K562 (cell line): ENCODE results near the gene DNAH8. TPM values are rescaled to one million over a fixed set of nuclear protein-coding genes. Genes with fewer than 3 reads are reported as not detected.

Source experiments
- ATAC-seq: fragments of 200-7000 bp; cut with Tn5 transposase; 3 replicates; pipeline ENCODE4 v1.9.1; 2020; ENCODE audit warnings: moderate library complexity
- BruUV-seq: library from RNA; stranded (reverse); fragments of 400-500 nt; replicated peaks from 2 replicates; lab custom pipeline; 2021; lab: Mats Ljungman, UMichigan
- CTCF ChIA-PET: fragments of 300-600 bp; formaldehyde crosslinking; extraction: SDS; loops from one replicate; lab custom pipeline; 2021; ENCODE audit warnings: low intra/inter-chr PET ratio; lab: Yijun Ruan, JAX
- POLR2A ChIA-PET: fragments of 300-600, 350-650 bp; sonication (Branson Sonifier 250); formaldehyde crosslinking; extraction: SDS; loops from one replicate; lab custom pipeline; 2021; ENCODE audit warnings: antibody characterized with exemption, inconsistent platforms; lab: Yijun Ruan, JAX
- DNase-seq, 4 experiments: peaks; one replicate each; pipeline versions ENCODE4 v3.0.0 to v3.0.0-alpha.2; 2011 to 2018; ENCODE audit warnings: low spot score in 3 of 4, mixed read lengths in 3 of 4; ENCODE audit errors: extremely low read depth in 1 of 4
- FAIRE-seq: peaks from 2 replicates; lab custom pipeline; 2011; peaks lifted over from hg19 to GRCh38; lab: Jason Lieb, UNC
- H2AFZ ChIP-seq: 2 replicates; pipeline ENCODE4 v1.6.0; 2011; ENCODE audit warnings: low read depth, low read length, control low read depth, inconsistent platforms
- H3K27ac ChIP-seq: fragments of 200-600 bp; 3 replicates; pipeline ENCODE4 v1.8.0; 2011; ENCODE audit warnings: low read depth, mild to moderate bottlenecking, control low read depth, inconsistent platforms, low read length, moderate library complexity, mixed read lengths; ENCODE audit errors: extremely low read depth
- H3K27me3 ChIP-seq, 2 experiments: fragments of 300-600 bp in 1 of 2; 2 replicates in 1 of 2; 3 replicates in 1 of 2; pipeline versions ENCODE4 v1.6.0 to v1.8.0; 2011; ENCODE audit warnings: inconsistent platforms in 2 of 2, low read length in 2 of 2, mild to moderate bottlenecking in 1 of 2, mixed read lengths in 1 of 2, moderate library complexity in 1 of 2; ENCODE audit not compliant: control insufficient read depth in 2 of 2, insufficient read depth in 2 of 2
- H3K36me3 ChIP-seq: fragments of 300-600 bp; 3 replicates; pipeline ENCODE4 v1.8.0; 2011; ENCODE audit warnings: mild to moderate bottlenecking, low read length, inconsistent platforms; ENCODE audit not compliant: control insufficient read depth, insufficient read depth
- H3K4me1 ChIP-seq, 2 experiments: fragments of 200-600 bp in 1 of 2; replicated peaks in 1 of 2; 2 replicates in 1 of 2; 3 replicates in 1 of 2; pipeline versions ENCODE4 v1.5.1 to v1.8.0; 2011; ENCODE audit warnings: inconsistent platforms in 2 of 2, low read length in 2 of 2, mild to moderate bottlenecking in 1 of 2, mixed read lengths in 1 of 2, moderate library complexity in 1 of 2; ENCODE audit not compliant: control insufficient read depth in 2 of 2, insufficient read depth in 2 of 2
- H3K4me2 ChIP-seq: 2 replicates; pipeline ENCODE4 v1.6.1; 2011; ENCODE audit warnings: low read length, control low read depth, inconsistent platforms, mixed read lengths; ENCODE audit not compliant: insufficient read depth
- H3K4me3 ChIP-seq: fragments of 200-600 bp; sonication (generic), shearing (Covaris generic); 2 replicates; pipeline ENCODE4 v1.5.1; 2016; ENCODE audit warnings: control low read depth, inconsistent platforms
- H3K79me2 ChIP-seq: fragments of 200-600 bp; 3 replicates; pipeline ENCODE4 v1.8.0; 2011; ENCODE audit warnings: low read length, inconsistent platforms; ENCODE audit not compliant: control insufficient read depth, insufficient read depth
- H3K9ac ChIP-seq, 2 experiments: 2 replicates each; pipeline versions ENCODE4 v1.6.0 to v1.6.1; 2011; ENCODE audit warnings: low read depth in 2 of 2, low read length in 2 of 2, control low read depth in 1 of 2, inconsistent platforms in 1 of 2, mild to moderate bottlenecking in 1 of 2, mixed read lengths in 1 of 2; ENCODE audit not compliant: insufficient read depth in 1 of 2
- H3K9me1 ChIP-seq: one replicate; pipeline ENCODE4 v1.6.0; 2011; ENCODE audit warnings: inconsistent platforms, mild to moderate bottlenecking, low read length, moderate library complexity; ENCODE audit not compliant: control insufficient read depth, insufficient read depth
- H3K9me3 ChIP-seq: replicated peaks from 2 replicates; pipeline ENCODE4 v1.5.1; 2011; ENCODE audit warnings: low read depth, low read length, inconsistent platforms; ENCODE audit not compliant: control insufficient read depth, insufficient read depth
- H4K20me1 ChIP-seq: replicated peaks from 2 replicates; pipeline ENCODE4 v1.6.1; 2011; ENCODE audit warnings: low read length, inconsistent platforms, mixed read lengths; ENCODE audit not compliant: control insufficient read depth, insufficient read depth
- BCLAF1 ChIP-seq, 2 experiments: fragments of 450-650 bp in 1 of 2; IDR thresholded peaks; 2 replicates each; pipeline ENCODE4 v1.6.1; 2011 to 2017; ENCODE audit warnings: low read depth in 2 of 2, antibody characterized with exemption in 1 of 2, borderline replicate concordance in 1 of 2, low read length in 1 of 2, mild to moderate bottlenecking in 1 of 2, mixed read lengths in 1 of 2; ENCODE audit not compliant: control insufficient read depth in 1 of 2
- CC2D1A ChIP-seq: fragments of 450-650 bp; IDR thresholded peaks from 2 replicates; pipeline ENCODE4 v1.6.1; 2017; ENCODE audit warnings: mild to moderate bottlenecking
- DMBX1 ChIP-seq: fragments of 250-450 bp; sonication (Bioruptor Pico); IDR thresholded peaks from 2 replicates; pipeline ENCODE4 v1.8.0; 2022; ENCODE audit warnings: inconsistent platforms, mild to moderate bottlenecking, moderate library complexity, borderline replicate concordance
- E2F5 ChIP-seq: sonication (generic); formaldehyde crosslinking; IDR thresholded peaks from 2 replicates; pipeline ENCODE4 v1.8.0; 2022; ENCODE audit warnings: mild to moderate bottlenecking, missing genetic modification reagents
- ETV5 ChIP-seq: sonication (generic); formaldehyde crosslinking; IDR thresholded peaks from 2 replicates; pipeline ENCODE4 v1.4.0; 2020; ENCODE audit warnings: low read depth, mild to moderate bottlenecking, missing genetic modification reagents
- FUS ChIP-seq: fragments of 200-400 bp; formaldehyde crosslinking; optimal IDR thresholded peaks from 2 replicates; pipeline ENCODE3; 2017; ENCODE audit warnings: low read depth, low read length
- HDAC6 ChIP-seq: IDR thresholded peaks from 2 replicates; pipeline ENCODE4 v1.6.1; 2012; ENCODE audit warnings: low read depth, mild to moderate bottlenecking, control low read depth, inconsistent platforms, low read length, moderate library complexity
- HNRNPL ChIP-seq: fragments of 200-400 bp; formaldehyde crosslinking; IDR thresholded peaks from 2 replicates; pipeline ENCODE4 v1.6.1; 2017; ENCODE audit warnings: low read depth, mild to moderate bottlenecking, low read length
- KLF13 ChIP-seq: fragments of 450-650 bp; IDR thresholded peaks from 2 replicates; pipeline ENCODE4 v1.6.1; 2016; ENCODE audit warnings: missing genetic modification characterization, low read depth, mild to moderate bottlenecking, missing compliant biosample characterization, moderate library complexity, borderline replicate concordance
- NFXL1 ChIP-seq: fragments of 450-650 bp; formaldehyde crosslinking; IDR thresholded peaks from 2 replicates; pipeline ENCODE4 v1.4.0; 2021; ENCODE audit warnings: mild to moderate bottlenecking
- POLR2A ChIP-seq: fragments of 450-650 bp; conservative IDR thresholded peaks from 2 replicates; pipeline ENCODE4 v1.6.1; 2016
- RBM39 ChIP-seq: fragments of 200-400 bp; formaldehyde crosslinking; optimal IDR thresholded peaks from 2 replicates; pipeline ENCODE3; 2018; ENCODE audit warnings: low read depth, low read length
- TBP ChIP-seq: optimal IDR thresholded peaks from 2 replicates; pipeline ENCODE3; 2011; ENCODE audit warnings: low read depth, low read length, improper control_type of control experiment
- TCF7 ChIP-seq: sonication (generic); IDR thresholded peaks from 2 replicates; pipeline ENCODE4 v1.6.1; 2016; ENCODE audit warnings: antibody characterized with exemption, borderline replicate concordance
- ZNF217 ChIP-seq: sonication (generic); formaldehyde crosslinking; IDR thresholded peaks from 2 replicates; pipeline ENCODE4 v1.8.0; 2022; ENCODE audit warnings: mild to moderate bottlenecking, missing genetic modification reagents
- ZNF511 ChIP-seq: sonication (generic); formaldehyde crosslinking; IDR thresholded peaks from 2 replicates; pipeline ENCODE4 v1.8.0; 2022; ENCODE audit warnings: mild to moderate bottlenecking, missing genetic modification reagents
- WGBS: fragments of 100-300 bp; shearing (Covaris generic); methylation state at CpG from one replicate; pipeline ENCODE4 v1.1.6; 2016; ENCODE audit warnings: low coverage, mixed read lengths; ENCODE audit not compliant: insufficient coverage; ENCODE audit errors: missing lambda C conversion rate; 5-methylcytosine and 5-hydroxymethylcytosine counted together
- in situ Hi-C: fragments of 300-500 bp; cut with MboI; formaldehyde crosslinking; loops from 4 replicates; pipeline ENCODE4 v1.15.0; 2018; ENCODE audit warnings: inconsistent platforms, mixed read lengths
- intact Hi-C: fragments of 100-400 bp; cut with micrococcal nuclease; formaldehyde crosslinking; loops from 2 replicates; pipeline ENCODE4 v1.14.2; 2022
- polyA plus RNA-seq, 8 experiments: library from polyadenylated mRNA; depleted of rRNA in 4 of 8; stranded (reverse) in 5 of 8; unstranded in 3 of 8; fragments of >200 nt; fragmentation: Nextera tagmentation in 2 of 8; fragmentation: Illumina TruSeq in 1 of 8; extraction: Ambion mirVana in 2 of 8; extraction: Trizol in 1 of 8; gene quantifications; 2 replicates each; pipeline versions ENCODE4 v1.2.1 to v1.2.3, GENCODE V29; 2011 to 2014; ENCODE audit warnings: inconsistent platforms in 1 of 8, missing spikeins in 1 of 8
- total RNA-seq, 7 experiments: library from RNA; depleted of rRNA in 6 of 7; stranded (reverse); fragments of >200 nt in 6 of 7; fragmentation: Illumina TruSeq in 2 of 7; extraction: Trizol in 2 of 7; gene quantifications; 2 replicates each; pipeline versions ENCODE4 v1.2.1 to v1.2.3, GENCODE V29; 2011 to 2021; ENCODE audit warnings: low replicate concordance in 1 of 7

Gene DNAH8
- total and polyA plus RNA-seq, 9 of the 15 experiments (the other 6 are each of a cell fraction or from before 2014, with no cell fraction given): 1.2 to 4.2 (median 2.9) TPM

- no peak overlapping the region for H3K9ac ChIP-seq
- H3K9me3 ChIP-seq: no peaks in the 10 kb centered on the region
- no peak overlapping the region for H2AFZ ChIP-seq
- TF ChIP-seq RBM39 (no peak), FUS (no peak), DMBX1 (CRISPR knock-in tag) (no peak), ZNF511 (CRISPR knock-in tag) (no peak), ZNF217 (CRISPR knock-in tag) (no peak), POLR2A (no peak), CC2D1A (no peak), HDAC6 (no peak), TBP (no peak), E2F5 (CRISPR knock-in tag) (no peak), NFXL1 (CRISPR knock-in tag) (no peak), ETV5 (no peak), HNRNPL (no peak), KLF13 (tag) (no peak), BCLAF1 (IDR thresholded peaks at IDR 0.05; ENCODE audit: borderline replicate concordance in 1 of 2, control insufficient read depth in 1 of 2, low read depth in 2 of 2, low read length in 1 of 2) (no peak), TCF7 (no peak)
- TF ChIP-seq, all 486 proteins: peak for 0
- Histone ChIP-seq H3K4me3 (no peak overlapping the region), H3K36me3 (no peaks in the 10 kb centered on the region), H3K4me1 (no peaks in the 10 kb centered on the region), H4K20me1 (no peaks in the 10 kb centered on the region), H3K27me3 (no peaks in the 10 kb centered on the region), H3K79me2 (no peaks in the 10 kb centered on the region), H3K9me1 (no peaks in the 10 kb centered on the region), H3K4me2 (no peak overlapping the region), H3K27ac (no peak overlapping the region)
- DNase-seq (no peak), FAIRE-seq (no peak), ATAC-seq (no peak)
- WGBS: 68% methylated on average over 2 of the region's 2 CpGs
- in situ Hi-C loops (no loop called here), intact Hi-C loops (no loop called here)
- ChIA-PET CTCF (no interaction called here), POLR2A (no interaction called here)
- no TSS peak for BruUV-seq
Observed at GRCh38 chr6:38767560-38767959, 52.4 kb downstream of the DNAH8 start.
